Renal cortical epithelial cell (primary cell): ENCODE data around the gene GAGE12E. TPM values are rescaled to one million over a fixed set of nuclear protein-coding genes. Genes with fewer than 3 reads are reported as not detected.
"Not testable (repeated sequence)": the region's sequence is repeated elsewhere in the genome, so short reads cannot be mapped to it uniquely, and the experiment has no call there.

Experiments
- DNase-seq: peaks from one replicate; pipeline ENCODE4 v3.0.0-alpha.2; 2011; ENCODE audit warnings: low read depth
- total RNA-seq: library from RNA; depleted of rRNA; stranded (reverse); fragments of >200 nt; gene quantifications from 2 replicates; pipeline ENCODE4 v1.2.3, GENCODE V29; 2014

Gene GAGE12E
- not detected in 2 replicates for total RNA-seq

GRCh38 chrX:49550989-49551388 lies at the start of gene GAGE12E:
Gene GAGE12E (plus strand): TSS chrX:49551289. CDS start chrX:49552444, 1,155 bp downstream.
- not testable (repeated sequence) for DNase-seq

- not testable (repeated sequence) for DNase-seq
These were observed 19.2 kb upstream of the GAGE12E start, which contains the start of gene GAGE12C for GRCh38 chrX:49531877-49532276. Gene GAGE12C (plus strand): TSS chrX:49532177. CDS start chrX:49533332, 1,155 bp downstream.

GRCh38 chrX:49541433-49541832 lies 9.7 kb upstream of the GAGE12E start, which contains the start of gene GAGE12D:
Gene GAGE12D (plus strand): TSS chrX:49541733. CDS start chrX:49542888, 1,155 bp downstream.
- not testable (repeated sequence) for DNase-seq

- not testable (repeated sequence) for DNase-seq
These were observed 9.5 kb downstream of the GAGE12E start, which contains the start of gene GAGE12F for GRCh38 chrX:49560542-49560941. Gene GAGE12F (plus strand): TSS chrX:49560842. CDS start chrX:49561997, 1,155 bp downstream.

GRCh38 chrX:49568728-49569127 lies 17.6 kb downstream of the GAGE12E start:
- DNase-seq = not testable (repeated sequence)

- DNase-seq = not testable (repeated sequence)
These were observed 18.1 kb downstream of the GAGE12E start for GRCh38 chrX:49569152-49569551.

- DNase-seq = not testable (repeated sequence)
These were observed 19.0 kb downstream of the GAGE12E start, which contains the start of gene GAGE12G for GRCh38 chrX:49570100-49570499. Gene GAGE12G (plus strand): TSS chrX:49570400. CDS start chrX:49571555, 1,155 bp downstream.

GRCh38 chrX:49579649-49580048 lies 28.6 kb downstream of the GAGE12E start, which contains the start of gene GAGE12H:
Gene GAGE12H (plus strand): TSS chrX:49579949. CDS start chrX:49581104, 1,155 bp downstream.
- not testable (repeated sequence) for DNase-seq

GRCh38 chrX:49589196-49589595 lies 38.1 kb downstream of the GAGE12E start, which contains the start of gene GAGE2A:
Gene GAGE2A (plus strand): TSS chrX:49589496. CDS start chrX:49590651, 1,155 bp downstream.
- DNase-seq = not testable (repeated sequence)

GRCh38 chrX:49589769-49590478 lies 38.8 kb downstream of the GAGE12E start:
- not testable (repeated sequence) for DNase-seq

GRCh38 chrX:49590488-49590887 lies 39.4 kb downstream of the GAGE12E start:
- not testable (repeated sequence) for DNase-seq

GRCh38 chrX:49598720-49599119 lies 47.6 kb downstream of the GAGE12E start, which contains the start of gene GAGE1:
Gene GAGE1 (plus strand): TSS chrX:49599020. CDS start chrX:49600175, 1,155 bp downstream.
- DNase-seq = not testable (repeated sequence)

Other genes starting within 250 kb of the GAGE12E start
- not detected in 2 replicates for gene GAGE10, start 247.6 kb upstream of the GAGE12E start, total RNA-seq
- gene GAGE12J, start 229.3 kb upstream of the GAGE12E start, total RNA-seq = not detected in 2 replicates
- not detected in 2 replicates for gene GAGE13, start 219.7 kb upstream of the GAGE12E start, total RNA-seq
- not detected in 2 replicates for gene GAGE12C, start 19.1 kb upstream of the GAGE12E start, total RNA-seq
- not detected in 2 replicates for gene GAGE12D, start 9.6 kb upstream of the GAGE12E start, total RNA-seq
- not detected in 2 replicates for gene GAGE12F, start 9.6 kb downstream of the GAGE12E start, total RNA-seq
- gene GAGE12G, start 19.1 kb downstream of the GAGE12E start, total RNA-seq = not detected in 2 replicates
- not detected in 2 replicates for gene GAGE12H, start 28.7 kb downstream of the GAGE12E start, total RNA-seq
- not detected in 2 replicates for gene GAGE2A, start 38.2 kb downstream of the GAGE12E start, total RNA-seq
- not detected in 2 replicates for gene GAGE1, start 47.7 kb downstream of the GAGE12E start, total RNA-seq
- gene PAGE1, start 144.7 kb downstream of the GAGE12E start, total RNA-seq = not detected in 2 replicates